ENCODE measurements around the gene ZCCHC18.
"Not testable (repeated sequence)": the region's sequence is repeated elsewhere in the genome, so short reads cannot be mapped to it uniquely, and the experiment has no call there.

ZCCHC18 gene

GRCh38 chrX:104112326-104112951, at the start of gene ZCCHC18:
TSS of gene ZCCHC18 (plus strand) at chrX:104112523. CDS start at chrX:104114112, 1,589 bp downstream.
- DNase-seq (ENCODE audit: low spot score): no peak

- DNase-seq (ENCODE audit: low spot score): not testable (repeated sequence)
These were observed 49.7 kb upstream of the ZCCHC18 start for GRCh38 chrX:104062636-104063035.

GRCh38 chrX:104075778-104076445, 36.4 kb upstream of the ZCCHC18 start, which contains the start of gene TMSB15C:
TSS of gene TMSB15C (minus strand) at chrX:104076236.
- not testable (repeated sequence) for DNase-seq (ENCODE audit: low spot score)

GRCh38 chrX:104077854-104078253, 34.5 kb upstream of the ZCCHC18 start:
- DNase-seq (ENCODE audit: low spot score): not testable (repeated sequence)

GRCh38 chrX:104084063-104084462, 28.3 kb upstream of the ZCCHC18 start:
- DNase-seq (ENCODE audit: low spot score): no peak

GRCh38 chrX:104084534-104085277, 27.6 kb upstream of the ZCCHC18 start:
- DNase-seq (ENCODE audit: low spot score): no peak

GRCh38 chrX:104085477-104085876, 26.8 kb upstream of the ZCCHC18 start:
- DNase-seq (ENCODE audit: low spot score): no peak

GRCh38 chrX:104085919-104086318, 26.4 kb upstream of the ZCCHC18 start:
- no peak for DNase-seq (ENCODE audit: low spot score)

GRCh38 chrX:104098151-104098808, 14.0 kb upstream of the ZCCHC18 start:
- peak; percentile 86 for DNase-seq (ENCODE audit: low spot score)

GRCh38 chrX:104098919-104099318, 13.4 kb upstream of the ZCCHC18 start:
- DNase-seq (ENCODE audit: low spot score): peak; percentile 5

- DNase-seq (ENCODE audit: low spot score): no peak
These were observed 7.6 kb upstream of the ZCCHC18 start for GRCh38 chrX:104104676-104105075.

- no peak for DNase-seq (ENCODE audit: low spot score)
These were observed 6.7 kb upstream of the ZCCHC18 start for GRCh38 chrX:104105330-104106262.

GRCh38 chrX:104108955-104109354, 3.4 kb upstream of the ZCCHC18 start:
- DNase-seq (ENCODE audit: low spot score): no peak

GRCh38 chrX:104110491-104111240, 1.7 kb upstream of the ZCCHC18 start:
- not testable (repeated sequence) for DNase-seq (ENCODE audit: low spot score)

- DNase-seq (ENCODE audit: low spot score): no peak
These were observed 1.1 kb downstream of the ZCCHC18 start for GRCh38 chrX:104113222-104113965.

GRCh38 chrX:104117759-104118158, 5.4 kb downstream of the ZCCHC18 start:
- no peak for DNase-seq (ENCODE audit: low spot score)

GRCh38 chrX:104118765-104119164, 6.4 kb downstream of the ZCCHC18 start:
- no peak for DNase-seq (ENCODE audit: low spot score)

- DNase-seq (ENCODE audit: low spot score): no peak
These were observed 10.5 kb downstream of the ZCCHC18 start for GRCh38 chrX:104122829-104123228.

- DNase-seq (ENCODE audit: low spot score): no peak
These were observed 14.5 kb downstream of the ZCCHC18 start for GRCh38 chrX:104126856-104127255.

GRCh38 chrX:104130808-104131207, 18.5 kb downstream of the ZCCHC18 start:
- no peak for DNase-seq (ENCODE audit: low spot score)

Data from RKO (cell line).